HepG2 (cell line): ENCODE results near the gene EXOC3L4. TPM values are rescaled to one million over a fixed set of nuclear protein-coding genes. Genes with fewer than 3 reads are reported as not detected.

ENCODE experiments used
- ATAC-seq: fragments of 200-7000 bp; cut with Tn5 transposase; 3 replicates; pipeline ENCODE4 v1.9.1; 2020; ENCODE audit warnings: mild to moderate bottlenecking, moderate library complexity
- BruUV-seq: library from RNA; stranded (reverse); fragments of 400-500 nt; replicated peaks from 2 replicates; lab custom pipeline; 2021; lab: Mats Ljungman, UMichigan
- CTCF ChIA-PET: fragments of 300-600 bp; formaldehyde crosslinking; extraction: SDS; loops from one replicate; lab custom pipeline; 2021; ENCODE audit warnings: low total read pairs, inconsistent platforms, low intra/inter-chr PET ratio; lab: Yijun Ruan, JAX
- POLR2A ChIA-PET: fragments of 350-600 bp; sonication (Branson Sonifier 250); formaldehyde crosslinking; loops from one replicate; lab custom pipeline; 2020; ENCODE audit warnings: antibody characterized with exemption, inconsistent platforms; lab: Yijun Ruan, JAX
- DNase-seq: peaks from one replicate; pipeline ENCODE4 v3.0.0-alpha.2; 2015; ENCODE audit warnings: low spot score
- FAIRE-seq: peaks from 3 replicates; lab custom pipeline; 2011; peaks lifted over from hg19 to GRCh38; lab: Jason Lieb, UNC
- H2AFZ ChIP-seq: one replicate; pipeline ENCODE4 v1.6.1; 2011; ENCODE audit warnings: low read length, inconsistent platforms
- H3K27ac ChIP-seq: fragments of 300-600 bp; 3 replicates; pipeline ENCODE4 v1.8.0; 2011; ENCODE audit warnings: mixed run types, mild to moderate bottlenecking, mixed read lengths, low read length, inconsistent platforms; ENCODE audit not compliant: insufficient read depth; ENCODE audit errors: extremely low read length
- H3K27me3 ChIP-seq, 2 experiments: fragments of 200-600 bp in 1 of 2; 2 replicates in 1 of 2; 3 replicates in 1 of 2; pipeline versions ENCODE4 v1.6.0 to v1.8.0; 2011; ENCODE audit warnings: low read length in 2 of 2, mild to moderate bottlenecking in 2 of 2, moderate library complexity in 2 of 2, inconsistent platforms in 1 of 2; ENCODE audit not compliant: insufficient read depth in 2 of 2, control insufficient read depth in 1 of 2
- H3K36me3 ChIP-seq, 2 experiments: fragments of 200-600 bp in 1 of 2; replicated peaks in 1 of 2; 2 replicates in 1 of 2; 3 replicates in 1 of 2; pipeline versions ENCODE4 v1.5.1 to v1.8.0; 2011; ENCODE audit warnings: low read length in 2 of 2, inconsistent platforms in 1 of 2; ENCODE audit not compliant: insufficient read depth in 2 of 2, control insufficient read depth in 1 of 2
- H3K4me1 ChIP-seq: 2 replicates; pipeline ENCODE4 v1.5.1; 2012; ENCODE audit warnings: low read length, inconsistent platforms; ENCODE audit not compliant: insufficient read depth
- H3K4me2 ChIP-seq: 2 replicates; pipeline ENCODE4 v1.6.0; 2011; ENCODE audit warnings: low read depth, low read length, inconsistent platforms
- H3K4me3 ChIP-seq, 3 experiments: fragments of 200-600 bp in 1 of 3; sonication (generic), shearing (Covaris generic) in 1 of 3; replicated peaks in 1 of 3; 2 replicates each; pipeline ENCODE4 v1.5.1; 2011 to 2016; ENCODE audit warnings: low read length in 3 of 3, inconsistent platforms in 2 of 3, low read depth in 2 of 3, mild to moderate bottlenecking in 2 of 3, control low read depth in 1 of 3, mixed read lengths in 1 of 3; ENCODE audit not compliant: insufficient read depth in 1 of 3
- H3K79me2 ChIP-seq: one replicate; pipeline ENCODE4 v1.6.1; 2011; ENCODE audit warnings: low read length, inconsistent platforms; ENCODE audit not compliant: insufficient read depth
- H3K9ac ChIP-seq: 2 replicates; pipeline ENCODE4 v1.6.0; 2011; ENCODE audit warnings: mild to moderate bottlenecking, low read depth, low read length, inconsistent platforms; ENCODE audit not compliant: insufficient read depth
- H3K9me3 ChIP-seq: 2 replicates; pipeline ENCODE4 v1.5.1; 2012; ENCODE audit warnings: mild to moderate bottlenecking, low read length
- H4K20me1 ChIP-seq: 2 replicates; pipeline ENCODE4 v1.6.0; 2011; ENCODE audit warnings: inconsistent platforms, mild to moderate bottlenecking, low read length, moderate library complexity; ENCODE audit not compliant: insufficient read depth
- EED ChIP-seq: sonication (generic); formaldehyde crosslinking; IDR thresholded peaks from 2 replicates; pipeline ENCODE4 v1.5.0; 2020; ENCODE audit warnings: mild to moderate bottlenecking, missing genetic modification reagents
- FOXC1 ChIP-seq: sonication (generic); formaldehyde crosslinking; IDR thresholded peaks from 2 replicates; pipeline ENCODE4 v1.8.0; 2022; ENCODE audit warnings: mild to moderate bottlenecking, missing genetic modification reagents, borderline replicate concordance
- FOXO1 ChIP-seq: sonication (generic); formaldehyde crosslinking; IDR thresholded peaks from 2 replicates; pipeline ENCODE4 v1.4.0; 2020; ENCODE audit warnings: missing genetic modification reagents
- HOMEZ ChIP-seq: IDR thresholded peaks from 2 replicates; pipeline ENCODE4 v1.6.1; 2016; ENCODE audit warnings: low read depth
- PRDM10 ChIP-seq: sonication (generic); formaldehyde crosslinking; IDR thresholded peaks from 2 replicates; pipeline ENCODE4 v1.4.0; 2020; ENCODE audit warnings: low read depth, missing genetic modification reagents
- RCOR2 ChIP-seq: IDR thresholded peaks from 2 replicates; pipeline ENCODE4 v1.6.1; 2016; ENCODE audit warnings: missing biosample characterization, missing genetic modification reagents
- ZBTB38 ChIP-seq: sonication (generic); formaldehyde crosslinking; IDR thresholded peaks from 2 replicates; pipeline ENCODE4 v1.5.1; 2020; ENCODE audit warnings: mild to moderate bottlenecking, missing genetic modification reagents
- ZBTB7B ChIP-seq: sonication (generic); formaldehyde crosslinking; IDR thresholded peaks from 2 replicates; pipeline ENCODE4 v1.4.0; 2020; ENCODE audit warnings: missing genetic modification reagents
- ZFX ChIP-seq: sonication (generic); formaldehyde crosslinking; IDR thresholded peaks from 2 replicates; pipeline ENCODE4 v1.4.0; 2020; ENCODE audit warnings: mild to moderate bottlenecking, low read depth, missing genetic modification reagents, moderate library complexity
- ZMYM2 ChIP-seq: sonication (generic); formaldehyde crosslinking; IDR thresholded peaks from 2 replicates; pipeline ENCODE4 v1.8.0; 2022; ENCODE audit warnings: mild to moderate bottlenecking, missing genetic modification reagents
- ZNF143 ChIP-seq: sonication (generic); formaldehyde crosslinking; IDR thresholded peaks from 2 replicates; pipeline ENCODE4 v1.4.0; 2020; ENCODE audit warnings: missing genetic modification reagents
- ZNF484 ChIP-seq: sonication (generic); formaldehyde crosslinking; IDR thresholded peaks from 2 replicates; pipeline ENCODE4 v1.5.1; 2020; ENCODE audit warnings: mild to moderate bottlenecking, low read depth, missing genetic modification reagents, borderline replicate concordance
- ZNF496 ChIP-seq: sonication (generic); formaldehyde crosslinking; IDR thresholded peaks from 2 replicates; pipeline ENCODE4 v1.8.1; 2023; ENCODE audit warnings: mild to moderate bottlenecking, moderate library complexity, missing genetic modification reagents; ENCODE audit not compliant: insufficient replicate concordance
- ZNF558 ChIP-seq: sonication (generic); formaldehyde crosslinking; IDR thresholded peaks from 2 replicates; pipeline ENCODE4 v1.9.0; 2022; ENCODE audit warnings: mild to moderate bottlenecking, missing genetic modification reagents, borderline replicate concordance
- ZNF614 ChIP-seq: IDR thresholded peaks from 2 replicates; pipeline ENCODE4 v1.6.1; 2018; ENCODE audit warnings: missing biosample characterization, missing genetic modification reagents, inconsistent platforms, borderline replicate concordance
- ZNF644 ChIP-seq: IDR thresholded peaks from 2 replicates; pipeline ENCODE4 v1.6.1; 2016; ENCODE audit warnings: low read depth
- ZNF879 ChIP-seq: sonication (generic); formaldehyde crosslinking; IDR thresholded peaks from 2 replicates; pipeline ENCODE4 v1.8.1; 2023; ENCODE audit warnings: missing genetic modification reagents
- WGBS: methylation state at CpG from one replicate; pipeline ENCODE4 v1.1.6; 2017; ENCODE audit warnings: low lambda C conversion rate; 5-methylcytosine and 5-hydroxymethylcytosine counted together
- in situ Hi-C: cut with HindIII; loops from 2 replicates; pipeline ENCODE4 v1.10.0; 2017; ENCODE audit warnings: low pct_unique_long_range_greater_than_20kb; ENCODE audit not compliant: extremely low pct_ligation_motif_present
- intact Hi-C: fragments of 100-400 bp; cut with micrococcal nuclease; formaldehyde crosslinking; loops from one replicate; pipeline ENCODE4 v1.10.0; 2022; ENCODE audit not compliant: unreplicated experiment
- polyA plus RNA-seq, 8 experiments: library from polyadenylated mRNA; depleted of rRNA in 3 of 8; stranded (reverse) in 7 of 8; unstranded in 1 of 8; fragments of >200 nt; fragmentation: Illumina TruSeq in 4 of 8; extraction: Trizol in 4 of 8; gene quantifications; 2 replicates each; pipeline versions ENCODE4 v1.2.1 to v1.2.3, GENCODE V29; 2011 to 2016; ENCODE audit warnings: low read depth in 4 of 8, missing spikeins in 1 of 8, mixed read lengths in 1 of 8; ENCODE audit not compliant: insufficient read depth in 1 of 8
- total RNA-seq, 5 experiments: library from RNA; depleted of rRNA; stranded (reverse); fragments of >200 nt; fragmentation: Illumina TruSeq; extraction: Trizol; gene quantifications; 2 replicates each; pipeline ENCODE4 v1.2.3, GENCODE V29; 2016; ENCODE audit warnings: low read depth in 1 of 5

The EXOC3L4 gene
- total and polyA plus RNA-seq, 2 of the 13 experiments (the other 11 are each of a cell fraction or from before 2014, with no cell fraction given), result 11.8 to 27.0 TPM

GRCh38 chr14:103073367-103073875 is 21.1 kb upstream of the EXOC3L4 start (continued):
- TF ChIP-seq ZNF558 (no peak), ZNF143 (CRISPR knock-in tag) (no peak), PRDM10 (CRISPR knock-in tag) (peak; percentile 96)

GRCh38 chr14:103073876-103074728 is 20.4 kb upstream of the EXOC3L4 start:
- Histone ChIP-seq H3K27ac (no peak overlapping the region), H3K4me2 (peak overlapping the region; percentile 76), H3K4me1 (peaks cover 73% of the 10 kb centered on the region), H3K36me3 (no peaks in the 10 kb centered on the region), H3K79me2 (no peaks in the 10 kb centered on the region), H2AFZ (no peak overlapping the region), H3K4me3 (peak overlapping the region; percentile 5 to 76 (median 62)), H3K9ac (peak overlapping the region; percentile 32; the same call in 1 of the 2 replicates), H3K27me3 (peaks cover 5 to 43% of the 10 kb centered on the region in 2 experiments; a peak in 4 of 5 replicates), H3K9me3 (no peaks in the 10 kb centered on the region), H4K20me1 (no peaks in the 10 kb centered on the region)
- ATAC-seq, result peak; percentile 8
- CTCF ChIA-PET, result interaction anchor here (0.9 kb wide), 1 partner anchor 42 kb away, joined by 3 read pairs; no protein-coding TSS in a partner anchor
- DNase-seq, result no peak
- intact Hi-C loops, result no loop called here
- in situ Hi-C loops, result no loop called here
- 12% methylated on average over 9 of the region's 21 CpGs for WGBS
- POLR2A ChIA-PET, result interaction anchor here (0.6 to 3.1 kb wide), 7 partner anchors 21 to 379 kb away, joined by 3 to 26 read pairs (median 9); partner anchors contain the start of genes EIF5 and EXOC3L4
- BruUV-seq, result no TSS peak
- FAIRE-seq, result no peak
- TF ChIP-seq ZNF484 (CRISPR knock-in tag) (no peak), EED (CRISPR knock-in tag) (no peak), ZMYM2 (CRISPR knock-in tag) (no peak), ZNF614 (0 out of 2 replicates have a peak, but pooled peaks have one; percentile 6), ZFX (0 out of 2 replicates have a peak, but pooled peaks have one; percentile 7), FOXO1 (CRISPR knock-in tag) (no peak), HOMEZ (CRISPR knock-in tag) (no peak), FOXC1 (CRISPR knock-in tag) (0 out of 2 replicates have a peak, but pooled peaks have one; percentile 10), ZBTB7B (CRISPR knock-in tag) (no peak), RCOR2 (CRISPR knock-in tag) (no peak), ZBTB38 (CRISPR knock-in tag) (0 out of 2 replicates have a peak, but pooled peaks have one; percentile 17), ZNF496 (CRISPR knock-in tag) (no peak), ZNF644 (CRISPR knock-in tag) (peak; percentile 17; the same call in 1 of the 2 replicates), ZNF879 (CRISPR knock-in tag) (no peak)
